GM12878 (cell line): Measurements from ENCODE around the gene ZDHHC7. TPM values are rescaled to one million over a fixed set of nuclear protein-coding genes. Genes with fewer than 3 reads are reported as not detected.

ENCODE experiments used
- ATAC-seq: fragments of 200-7000 bp; cut with Tn5 transposase; 3 replicates; pipeline ENCODE4 v1.9.1; 2020; ENCODE audit warnings: mild to moderate bottlenecking, moderate library complexity
- BruUV-seq: library from RNA; stranded (reverse); fragments of 400-500 nt; replicated peaks from 2 replicates; lab custom pipeline; 2021; lab: Mats Ljungman, UMichigan
- CTCF ChIA-PET: fragments of 300-600 bp; sonication (Branson Sonifier 250); formaldehyde crosslinking; extraction: SDS; loops from one replicate; lab custom pipeline; 2021; ENCODE audit warnings: inconsistent platforms; lab: Yijun Ruan, JAX
- POLR2A ChIA-PET: fragments of 350-600 bp; formaldehyde crosslinking; extraction: SDS; loops from one replicate; lab custom pipeline; 2021; ENCODE audit warnings: inconsistent platforms; lab: Charles Lee
- RAD21 ChIA-PET: fragments of 300-600 bp; sonication (Branson Sonifier 250); formaldehyde crosslinking; loops from one replicate; lab custom pipeline; 2023; ENCODE audit warnings: antibody characterized with exemption; ENCODE audit not compliant: unreplicated experiment; lab: Charles Lee
- SMC1A ChIA-PET: fragments of 300-600 bp; sonication (Branson Sonifier 250); formaldehyde crosslinking; loops from one replicate; lab custom pipeline; 2023; ENCODE audit not compliant: unreplicated experiment, uncharacterized antibody; lab: Charles Lee
- DNase-seq: peaks from one replicate; pipeline ENCODE4 v3.0.0-alpha.2; 2011; ENCODE audit warnings: low read depth, low spot score
- FAIRE-seq: peaks from 3 replicates; lab custom pipeline; 2011; peaks lifted over from hg19 to GRCh38; lab: Jason Lieb, UNC
- H2AFZ ChIP-seq: 2 replicates; pipeline ENCODE4 v1.6.0; 2011; ENCODE audit warnings: low read depth, low read length, control low read depth; ENCODE audit not compliant: control insufficient read depth
- H3K27ac ChIP-seq: 2 replicates; pipeline ENCODE4 v1.5.1; 2011; ENCODE audit warnings: control low read depth; ENCODE audit not compliant: control insufficient read depth, insufficient read depth
- H3K27me3 ChIP-seq, 2 experiments: replicated peaks in 1 of 2; 2 replicates each; pipeline versions ENCODE4 v1.6.0 to v1.6.1; 2011; ENCODE audit warnings: low read length in 1 of 2; ENCODE audit not compliant: control insufficient read depth in 2 of 2, insufficient read depth in 2 of 2
- H3K36me3 ChIP-seq, 2 experiments: 2 replicates each; pipeline ENCODE4 v1.5.1; 2011; ENCODE audit warnings: low read length in 1 of 2; ENCODE audit not compliant: control insufficient read depth in 2 of 2, insufficient read depth in 2 of 2
- H3K4me1 ChIP-seq: 2 replicates; pipeline ENCODE4 v1.6.1; 2011; ENCODE audit warnings: mild to moderate bottlenecking, low read length, moderate library complexity, mixed read lengths; ENCODE audit not compliant: control insufficient read depth, insufficient read depth
- H3K4me2 ChIP-seq: 2 replicates; pipeline ENCODE4 v1.6.0; 2011; ENCODE audit warnings: control low read depth; ENCODE audit not compliant: control insufficient read depth, insufficient read depth
- H3K4me3 ChIP-seq: fragments of 200-600 bp; sonication (generic); 2 replicates; pipeline ENCODE4 v1.5.1; 2016
- H3K79me2 ChIP-seq: 2 replicates; pipeline ENCODE4 v1.6.0; 2011; ENCODE audit warnings: low read length; ENCODE audit not compliant: control insufficient read depth, insufficient read depth
- H3K9ac ChIP-seq: 2 replicates; pipeline ENCODE4 v1.8.0; 2011; ENCODE audit warnings: low read length, control low read depth, mixed read lengths; ENCODE audit not compliant: control insufficient read depth, insufficient read depth
- H3K9me3 ChIP-seq: replicated peaks from 3 replicates; pipeline ENCODE4 v1.5.1; 2011; ENCODE audit warnings: mild to moderate bottlenecking, low read length; ENCODE audit not compliant: control insufficient read depth, insufficient read depth
- H4K20me1 ChIP-seq: 2 replicates; pipeline ENCODE4 v1.6.0; 2011; ENCODE audit not compliant: control insufficient read depth, insufficient read depth
- CHD2 ChIP-seq: IDR thresholded peaks from 2 replicates; pipeline ENCODE4 v1.6.1; 2011; ENCODE audit warnings: low read depth, low read length, improper control_type of control experiment, borderline replicate concordance
- CUX1 ChIP-seq: IDR thresholded peaks from 2 replicates; pipeline ENCODE4 v1.6.1; 2012; ENCODE audit warnings: improper control_type of control experiment, low read depth, low read length; ENCODE audit not compliant: insufficient replicate concordance
- FOXM1 ChIP-seq: IDR thresholded peaks from 2 replicates; pipeline ENCODE4 v1.6.1; 2012; ENCODE audit warnings: low read depth, mild to moderate bottlenecking, inconsistent platforms, low read length, moderate library complexity
- GABPA ChIP-seq: IDR thresholded peaks from 2 replicates; pipeline ENCODE4 v1.6.1; 2014; ENCODE audit warnings: antibody characterized with exemption, low read depth, mild to moderate bottlenecking, inconsistent platforms
- HDAC2 ChIP-seq: fragments of 200-600 bp; sonication (generic); IDR thresholded peaks from 2 replicates; pipeline ENCODE4 v1.6.1; 2017
- KAT2A ChIP-seq: conservative IDR thresholded peaks from 2 replicates; pipeline ENCODE4 v1.6.1; 2011; ENCODE audit warnings: low read depth, low read length; ENCODE audit not compliant: control insufficient read depth
- MYB ChIP-seq: fragments of 150-350 bp; IDR thresholded peaks from 2 replicates; pipeline ENCODE4 v1.6.1; 2014; ENCODE audit warnings: mild to moderate bottlenecking, low read depth, low read length, borderline replicate concordance
- NFYB ChIP-seq: IDR thresholded peaks from 2 replicates; pipeline ENCODE4 v1.6.1; 2011; ENCODE audit warnings: low read depth, mild to moderate bottlenecking, low read length, improper control_type of control experiment, moderate library complexity; ENCODE audit not compliant: insufficient read depth
- POLR2A ChIP-seq: IDR thresholded peaks from 2 replicates; pipeline ENCODE4 v1.6.1; 2011; ENCODE audit warnings: low read depth, mild to moderate bottlenecking, low read length
- SPI1 ChIP-seq: IDR thresholded peaks from 2 replicates; pipeline ENCODE4 v1.6.1; 2011; ENCODE audit warnings: low read depth, mild to moderate bottlenecking, low read length, moderate library complexity, borderline replicate concordance; ENCODE audit not compliant: insufficient read depth
- TCF3 ChIP-seq: IDR thresholded peaks from 2 replicates; pipeline ENCODE4 v1.6.1; 2012; ENCODE audit warnings: low read depth, mild to moderate bottlenecking, low read length, borderline replicate concordance; ENCODE audit not compliant: insufficient read depth
- WGBS: methylation state at CpG from one replicate; pipeline ENCODE4 v1.1.6; 2016; ENCODE audit warnings: low lambda C conversion rate; ENCODE audit not compliant: insufficient replicate concordance, insufficient coverage; ENCODE audit errors: missing lambda C conversion rate; 5-methylcytosine and 5-hydroxymethylcytosine counted together
- in situ Hi-C: fragments of 300-500 bp; cut with MboI; formaldehyde crosslinking; loops from 9 replicates; pipeline ENCODE4 v1.14.3; 2018; ENCODE audit warnings: mixed read lengths
- intact Hi-C: fragments of 100-400 bp; cut with micrococcal nuclease; formaldehyde crosslinking; loops from one replicate; pipeline ENCODE4 v1.14.2; 2022; ENCODE audit not compliant: unreplicated experiment
- polyA plus RNA-seq, 11 experiments: library from polyadenylated mRNA; depleted of rRNA in 4 of 11; unstranded in 6 of 11; stranded (reverse) in 5 of 11; fragments of >200 nt; fragmentation: Nextera tagmentation in 4 of 11; fragmentation: Illumina TruSeq in 1 of 11; extraction: Ambion mirVana in 4 of 11; extraction: Trizol in 1 of 11; gene quantifications; 1 replicate in 1 of 11; 2 replicates in 10 of 11; pipeline versions ENCODE4 v1.2.1 to v1.2.3, GENCODE V29; 2011 to 2016; ENCODE audit warnings: inconsistent platforms in 2 of 11, missing spikeins in 2 of 11, low read depth in 1 of 11
- total RNA-seq, 4 experiments: library from RNA; depleted of rRNA in 3 of 4; stranded (reverse); fragments of >200 nt in 3 of 4; fragmentation: Illumina TruSeq in 1 of 4; extraction: Trizol in 1 of 4; gene quantifications; 2 replicates each; pipeline versions ENCODE4 v1.2.1 to v1.2.3, GENCODE V29; 2013 to 2021
- TF ChIP-seq, protein P1 (sequence below): IDR thresholded peaks from 2 replicates; pipeline ENCODE4 v1.6.1; 2012; ENCODE audit warnings: low read depth, low read length, improper control_type of control experiment

The ZDHHC7 gene
- total and polyA plus RNA-seq, 10 of the 15 experiments (the other 5 are each of a cell fraction or from before 2014, with no cell fraction given), result 0.87 to 26.0 (median 20.0) TPM

DNA sequence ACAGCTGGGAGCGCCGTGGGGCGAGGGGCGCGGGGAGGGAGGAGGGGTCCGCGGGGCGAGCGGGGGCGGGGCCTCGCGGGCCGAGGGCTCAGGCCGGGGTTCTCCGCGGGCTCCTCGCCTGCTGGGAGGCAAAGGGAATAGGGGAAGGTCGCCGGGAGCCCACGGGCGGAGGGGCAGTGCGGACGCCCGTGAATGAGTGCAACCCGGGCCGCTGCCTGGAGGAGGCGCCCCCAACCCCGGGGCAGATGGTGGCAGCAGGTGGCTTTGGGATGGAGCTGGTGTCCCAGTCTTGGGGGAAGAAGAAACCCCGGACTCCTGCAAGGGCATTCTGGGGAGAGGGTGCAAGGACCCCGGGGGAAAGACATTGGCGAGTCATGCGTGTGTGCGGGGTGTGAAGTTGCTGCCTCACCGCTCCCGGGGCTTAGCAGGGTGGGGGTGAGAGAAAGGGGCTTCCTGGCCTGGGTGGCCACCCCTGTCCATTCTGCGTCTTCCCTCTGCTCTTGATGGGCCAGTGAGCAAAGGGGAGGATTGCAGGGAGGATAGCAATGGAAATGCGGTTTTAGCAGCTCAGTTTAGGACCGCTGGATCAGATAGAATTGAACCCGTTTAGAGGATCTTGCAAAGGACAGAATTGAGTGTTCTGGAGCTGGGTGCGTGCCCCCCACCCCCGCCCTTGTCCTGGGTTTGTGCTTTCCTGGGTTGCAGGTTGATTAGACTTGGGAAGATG is 16.8 kb upstream of the ZDHHC7 start (continued):
- TF ChIP-seq CUX1, result no peak
- no peak for TF ChIP-seq HDAC2

DNA sequence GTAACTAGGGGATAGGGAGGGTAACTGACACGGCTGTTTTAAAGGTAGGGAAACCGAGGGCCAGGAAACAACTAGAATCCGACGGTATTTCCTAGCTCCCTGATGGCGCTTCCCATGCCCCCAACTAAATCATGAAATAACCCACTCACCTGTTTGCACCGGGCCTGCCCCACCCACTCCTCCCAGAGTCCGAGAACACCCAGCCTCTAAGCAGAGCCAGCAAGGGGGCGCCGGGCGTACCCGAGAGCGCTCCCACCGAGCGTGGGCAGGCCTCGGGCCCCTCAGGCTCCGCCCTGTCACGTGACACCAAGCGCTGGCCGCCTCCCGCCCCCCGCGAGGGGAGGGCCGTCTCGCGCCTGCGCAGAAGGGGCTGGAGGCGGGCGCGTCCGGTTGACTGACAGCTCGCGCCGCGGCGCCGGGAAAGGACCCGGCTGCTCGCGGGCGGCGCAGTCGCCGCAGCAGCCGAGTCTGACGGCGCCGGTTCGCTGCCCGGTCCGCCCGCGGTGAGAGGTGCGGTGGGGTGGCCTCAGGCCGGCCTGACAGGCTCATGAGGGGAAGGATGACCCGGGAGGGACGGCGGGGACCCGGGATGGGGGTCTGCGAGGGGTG is 16.1 kb upstream of the ZDHHC7 start, which contains the start of gene KIAA0513:
Gene KIAA0513, plus strand, starts transcription at position 447 of the 609 bp plus-strand sequence. CDS start 39,277 bp downstream, outside the sequence.
- SMC1A ChIA-PET, result interaction anchor here (0.7 to 2.3 kb wide), 7 partner anchors 16 to 42 kb away, joined by 3 to 14 read pairs (median 4); partner anchors contain the start of gene ZDHHC7
- H3K4me3 ChIP-seq, result peak within 1 kb of the TSS; percentile 82
- in situ Hi-C loops, result no loop called here
- peak; percentile 65 for DNase-seq
- ATAC-seq, result peak; percentile 88
- peak within 1 kb of the TSS; percentile 83 for H2AFZ ChIP-seq
- peak within 1 kb of the TSS; percentile 69 for H3K9ac ChIP-seq
- peak within 1 kb of the TSS; percentile 100 for H3K4me2 ChIP-seq
- no peaks in the 10 kb centered on the region for H3K27me3 ChIP-seq
- intact Hi-C loops, result loop anchor here (5.0 kb wide), 1 partner anchor 60 kb away; no protein-coding TSS in a partner anchor
- RAD21 ChIA-PET, result interaction anchor here (0.7 to 1.5 kb wide), 4 partner anchors 16 to 59 kb away, joined by 3 to 7 read pairs (median 6); partner anchors contain the start of gene ZDHHC7
- no peaks in the 10 kb centered on the region for H3K9me3 ChIP-seq
- CTCF ChIA-PET, result interaction anchor here (0.6 to 3.3 kb wide), 12 partner anchors 16 to 141 kb away, joined by 3 to 29 read pairs (median 6); partner anchors contain the start of gene ZDHHC7
- BruUV-seq, result no TSS peak
- no peak for FAIRE-seq
- peaks cover 20% of the 10 kb centered on the region for H3K4me1 ChIP-seq
- no peaks in the 10 kb centered on the region for H3K36me3 ChIP-seq
- H3K79me2 ChIP-seq, result no peaks in the 10 kb centered on the region; the same call in 1 of the 2 replicates
- no peaks in the 10 kb centered on the region for H4K20me1 ChIP-seq
- peak within 1 kb of the TSS; percentile 6 for H3K27ac ChIP-seq
- POLR2A ChIA-PET, result interaction anchor here (0.6 to 3.6 kb wide), 8 partner anchors 11 to 329 kb away, joined by 3 to 21 read pairs (median 4); partner anchors contain the start of gene ZDHHC7
- WGBS, result 1% methylated on average over 53 of the region's 59 CpGs
- TF ChIP-seq MYB, result no peak
- TF ChIP-seq, protein P1, sequence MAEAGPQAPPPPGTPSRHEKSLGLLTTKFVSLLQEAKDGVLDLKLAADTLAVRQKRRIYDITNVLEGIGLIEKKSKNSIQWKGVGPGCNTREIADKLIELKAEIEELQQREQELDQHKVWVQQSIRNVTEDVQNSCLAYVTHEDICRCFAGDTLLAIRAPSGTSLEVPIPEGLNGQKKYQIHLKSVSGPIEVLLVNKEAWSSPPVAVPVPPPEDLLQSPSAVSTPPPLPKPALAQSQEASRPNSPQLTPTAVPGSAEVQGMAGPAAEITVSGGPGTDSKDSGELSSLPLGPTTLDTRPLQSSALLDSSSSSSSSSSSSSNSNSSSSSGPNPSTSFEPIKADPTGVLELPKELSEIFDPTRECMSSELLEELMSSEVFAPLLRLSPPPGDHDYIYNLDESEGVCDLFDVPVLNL, result no peak
- no peak for TF ChIP-seq GABPA
- no peak for TF ChIP-seq KAT2A
- TF ChIP-seq CHD2, result no peak
- TF ChIP-seq FOXM1, result no peak
- no peak for TF ChIP-seq NFYB
- TF ChIP-seq POLR2A, result peak; percentile 90
- no peak for TF ChIP-seq SPI1
- TF ChIP-seq TCF3, result no peak
